Epithelial cell of proximal tubule (primary cell): ENCODE results near the gene TRIM63. TPM values are rescaled to one million over a fixed set of nuclear protein-coding genes. Genes with fewer than 3 reads are reported as not detected.

Source experiments
- DNase-seq: peaks from one replicate; pipeline ENCODE4 v3.0.0-alpha.2; 2011; ENCODE audit warnings: low read depth
- H3K4me3 ChIP-seq: 2 replicates; pipeline ENCODE4 v1.5.1; 2011; ENCODE audit warnings: low read depth, mild to moderate bottlenecking, low read length
- total RNA-seq: library from RNA; depleted of rRNA; stranded (reverse); fragments of >200 nt; gene quantifications from 2 replicates; pipeline ENCODE4 v1.2.3, GENCODE V29; 2015
- TF ChIP-seq, protein P1 (sequence below): conservative IDR thresholded peaks from 2 replicates; pipeline ENCODE4 v1.5.1; 2012; ENCODE audit warnings: low read depth, mild to moderate bottlenecking, low read length

TRIM63 gene
- total RNA-seq, 1 donor from 2014 or later: not detected

DNA sequence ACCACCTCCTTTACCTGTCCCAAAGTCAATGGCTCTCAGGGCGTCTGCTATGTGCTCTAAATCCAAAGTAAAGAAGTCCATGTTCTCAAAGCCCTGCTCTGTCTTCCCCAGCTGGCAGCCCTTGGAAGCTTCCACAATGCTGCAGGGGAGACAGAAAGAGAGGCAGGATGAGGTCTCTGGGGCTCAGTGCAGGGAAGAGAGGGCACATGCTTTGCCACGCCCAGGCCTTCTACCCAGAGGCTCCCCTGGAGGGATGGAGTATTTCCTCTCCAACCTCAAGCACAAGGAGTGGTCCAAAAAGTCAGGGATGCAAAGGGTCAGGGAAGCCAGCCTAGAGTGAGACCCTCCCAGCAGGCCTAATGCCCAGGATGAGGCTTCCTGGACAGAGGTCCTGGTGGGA lies 10.2 kb downstream of the TRIM63 start:
- TF ChIP-seq, protein P1, sequence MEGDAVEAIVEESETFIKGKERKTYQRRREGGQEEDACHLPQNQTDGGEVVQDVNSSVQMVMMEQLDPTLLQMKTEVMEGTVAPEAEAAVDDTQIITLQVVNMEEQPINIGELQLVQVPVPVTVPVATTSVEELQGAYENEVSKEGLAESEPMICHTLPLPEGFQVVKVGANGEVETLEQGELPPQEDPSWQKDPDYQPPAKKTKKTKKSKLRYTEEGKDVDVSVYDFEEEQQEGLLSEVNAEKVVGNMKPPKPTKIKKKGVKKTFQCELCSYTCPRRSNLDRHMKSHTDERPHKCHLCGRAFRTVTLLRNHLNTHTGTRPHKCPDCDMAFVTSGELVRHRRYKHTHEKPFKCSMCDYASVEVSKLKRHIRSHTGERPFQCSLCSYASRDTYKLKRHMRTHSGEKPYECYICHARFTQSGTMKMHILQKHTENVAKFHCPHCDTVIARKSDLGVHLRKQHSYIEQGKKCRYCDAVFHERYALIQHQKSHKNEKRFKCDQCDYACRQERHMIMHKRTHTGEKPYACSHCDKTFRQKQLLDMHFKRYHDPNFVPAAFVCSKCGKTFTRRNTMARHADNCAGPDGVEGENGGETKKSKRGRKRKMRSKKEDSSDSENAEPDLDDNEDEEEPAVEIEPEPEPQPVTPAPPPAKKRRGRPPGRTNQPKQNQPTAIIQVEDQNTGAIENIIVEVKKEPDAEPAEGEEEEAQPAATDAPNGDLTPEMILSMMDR: no peak
- H3K4me3 ChIP-seq: no peak overlapping the region
- no peak for DNase-seq

DNA sequence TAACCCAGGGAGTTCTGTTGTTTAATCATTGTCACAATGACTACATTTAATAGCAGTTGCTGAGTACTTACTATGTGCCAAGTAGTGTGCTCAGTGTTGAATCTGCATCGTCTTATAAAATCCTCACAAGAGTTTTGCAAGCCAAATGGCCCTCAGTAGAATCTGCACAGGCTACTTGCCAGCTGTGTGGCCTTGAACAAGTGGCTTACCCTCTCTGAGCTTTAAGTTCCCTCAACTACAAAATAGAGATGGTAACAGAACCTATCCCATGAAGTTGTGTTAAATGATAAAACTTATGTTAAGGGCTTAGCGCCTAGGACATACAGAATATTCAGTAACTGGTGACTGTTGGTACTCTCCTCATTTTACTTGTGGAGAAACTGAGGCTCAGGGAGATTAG lies 12.4 kb downstream of the TRIM63 start:
- no peak overlapping the region for H3K4me3 ChIP-seq
- TF ChIP-seq, protein P1: no peak
- DNase-seq: no peak

DNA sequence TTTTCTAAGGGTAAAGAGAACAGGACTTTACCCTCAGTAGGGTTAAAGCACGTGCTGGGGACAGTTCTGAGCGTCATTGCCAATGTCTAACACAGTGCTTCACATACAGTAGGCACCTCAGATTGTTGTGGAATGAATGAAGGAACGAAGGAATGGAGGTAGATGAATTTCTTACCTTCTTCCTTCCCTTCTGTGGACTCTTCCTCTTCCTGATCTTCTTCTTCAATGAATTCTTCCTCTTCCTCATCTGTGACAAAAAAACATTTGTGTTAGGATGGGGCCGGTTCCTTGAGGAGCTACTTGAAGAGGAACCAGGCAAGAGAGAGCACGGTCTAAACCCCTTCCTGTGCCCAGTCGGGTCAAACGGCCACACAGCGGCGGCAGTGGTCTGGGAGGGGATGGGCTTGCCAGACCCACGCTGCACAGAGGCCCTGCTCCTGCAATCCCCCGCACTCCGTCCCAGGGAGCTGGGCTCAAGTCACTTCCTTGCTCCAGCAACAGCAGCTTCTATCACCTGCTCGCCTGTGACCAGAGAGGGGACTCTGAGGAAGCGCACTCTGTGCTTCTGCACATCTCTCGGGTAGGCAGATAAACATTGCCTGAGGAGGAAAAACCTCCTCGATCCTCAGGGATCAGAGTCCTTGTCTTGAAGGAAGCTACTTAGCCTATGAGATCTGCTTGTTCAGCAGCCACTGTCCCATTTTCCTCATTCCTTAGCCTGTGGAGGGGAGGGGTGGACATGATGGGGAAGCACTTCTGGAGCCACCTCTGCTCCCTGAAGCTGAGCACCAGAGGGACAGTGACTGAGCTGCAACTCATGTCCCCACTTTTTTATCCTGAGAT lies 13.5 kb downstream of the TRIM63 start:
- TF ChIP-seq, protein P1: peak; percentile 12

DNA sequence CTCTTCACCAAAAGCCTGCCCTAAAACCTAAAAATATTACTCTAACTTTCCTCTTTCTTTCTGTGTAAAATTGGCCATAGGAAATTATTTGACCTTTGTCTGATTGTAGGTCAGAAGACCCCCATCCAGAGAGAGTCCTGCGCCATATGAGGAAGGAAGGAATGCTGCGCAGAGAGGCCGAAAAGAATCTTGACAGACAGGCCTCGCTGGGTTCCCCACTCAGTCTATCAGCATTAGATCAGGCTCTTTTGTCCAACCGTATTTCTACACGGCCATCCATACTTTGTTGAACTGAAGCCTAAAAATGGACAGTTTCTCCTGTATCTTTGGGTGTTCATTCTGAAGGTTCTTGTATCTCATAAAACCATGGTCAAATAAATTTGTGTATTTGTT lies 17.2 kb downstream of the TRIM63 start:
- no peak overlapping the region for H3K4me3 ChIP-seq
- no peak for DNase-seq
- TF ChIP-seq, protein P1: no peak

More for the DNA sequence above, 13.5 kb downstream of the TRIM63 start:
- DNase-seq: no peak
- H3K4me3 ChIP-seq: no peak overlapping the region

DNA sequence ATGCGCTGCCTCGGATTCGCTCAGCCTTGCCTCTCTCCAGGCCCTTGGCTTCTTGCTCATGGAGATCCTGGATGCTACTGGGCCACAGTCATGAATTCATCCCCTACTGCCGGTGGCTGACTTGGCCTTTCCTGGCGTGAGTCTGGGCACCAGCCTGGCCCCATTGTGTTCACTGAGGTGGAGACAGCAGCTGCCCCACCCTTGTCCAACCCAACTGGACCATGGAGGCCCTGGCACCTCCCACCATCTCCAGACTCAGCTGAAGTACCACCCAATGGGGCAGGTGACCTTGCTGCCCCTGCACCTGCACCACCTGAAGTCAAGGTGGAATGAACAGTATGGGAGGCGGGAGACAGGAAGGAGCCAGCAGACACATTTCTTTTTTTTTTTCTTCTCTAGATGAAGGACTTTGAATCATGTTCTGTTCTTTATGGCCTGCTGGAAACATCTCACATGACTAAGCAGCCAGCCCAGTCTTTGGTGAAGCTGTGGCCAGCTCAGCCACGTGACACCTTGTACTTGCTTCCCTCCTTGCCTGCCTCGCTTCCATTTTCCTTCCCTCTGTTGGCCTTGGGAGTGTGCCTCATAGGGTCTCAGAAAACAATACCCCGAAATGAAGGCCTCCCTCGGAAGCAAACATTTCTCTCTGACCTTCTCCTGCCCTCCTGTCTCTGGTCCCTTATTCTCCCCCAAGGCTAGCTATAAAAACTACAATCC lies 17.7 kb downstream of the TRIM63 start:
- TF ChIP-seq, protein P1: no peak
- H3K4me3 ChIP-seq: no peak overlapping the region
- DNase-seq: peak; percentile 36

DNA sequence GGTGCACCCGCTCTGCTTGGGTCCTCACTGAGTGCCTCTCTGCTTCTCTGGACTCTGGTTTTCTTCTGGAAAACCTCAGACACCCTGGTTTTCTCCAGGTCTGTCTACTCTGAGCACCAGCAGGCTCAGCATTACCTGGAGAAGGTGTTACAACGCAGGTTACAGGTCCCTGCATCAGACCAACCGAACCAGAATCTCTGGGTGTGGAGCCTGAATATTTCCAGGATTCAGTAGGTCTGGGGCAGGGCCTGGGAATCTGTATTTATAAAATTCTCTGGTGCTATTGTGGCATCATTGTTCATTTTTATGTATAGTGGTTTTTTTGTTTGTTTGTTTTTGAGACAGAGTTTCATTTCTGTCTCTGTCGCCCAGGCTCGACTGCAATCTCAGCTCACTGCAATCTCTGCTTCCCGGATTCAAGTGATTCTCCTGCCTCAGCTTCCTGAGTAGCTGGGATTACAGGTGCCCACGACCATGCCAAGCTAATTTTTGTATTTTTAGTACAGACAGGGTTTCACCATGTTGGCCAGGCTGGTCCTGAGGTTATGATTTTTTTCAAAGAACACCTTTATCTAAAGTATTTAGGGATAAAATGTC lies 20.1 kb downstream of the TRIM63 start:
- TF ChIP-seq, protein P1: no peak
- DNase-seq: no peak
- H3K4me3 ChIP-seq: peak overlapping the region; percentile 66
